Muscle of leg (tissue), 11 donors: ENCODE measurements around the gene CDH23. TPM values are rescaled to one million over a fixed set of nuclear protein-coding genes. Genes with fewer than 3 reads are reported as not detected.
A peak's percentile ranks its signal among the peaks of the same experiment; 100 is the strongest.

Experiments used
- DNase-seq: peaks from one replicate; pipeline ENCODE4 v3.0.0; 2013
- H3K27ac ChIP-seq: one replicate; pipeline ENCODE4 v1.5.1; 2013; ENCODE audit warnings: mild to moderate bottlenecking, low read length, control low read depth
- H3K27me3 ChIP-seq: one replicate; pipeline ENCODE4 v1.6.1; 2013; ENCODE audit warnings: low read length; ENCODE audit not compliant: control insufficient read depth, insufficient read depth
- H3K36me3 ChIP-seq: one replicate; pipeline ENCODE4 v1.6.1; 2013; ENCODE audit warnings: low read length; ENCODE audit not compliant: control insufficient read depth, insufficient read depth
- H3K4me1 ChIP-seq: one replicate; pipeline ENCODE4 v1.6.1; 2013; ENCODE audit warnings: low read length; ENCODE audit not compliant: control insufficient read depth, insufficient read depth
- H3K4me3 ChIP-seq: one replicate; pipeline ENCODE4 v1.5.1; 2013; ENCODE audit warnings: low read length, control low read depth
- H3K9me3 ChIP-seq: replicated peaks from 2 replicates; pipeline ENCODE4 v1.6.1; 2013; ENCODE audit warnings: low read depth, low read length; ENCODE audit not compliant: control insufficient read depth
- WGBS: methylation state at CpG from one replicate; pipeline ENCODE4 v1.1.5; 2013; ENCODE audit warnings: missing lambda C conversion rate; ENCODE audit not compliant: insufficient coverage; 5-methylcytosine and 5-hydroxymethylcytosine counted together
- polyA plus RNA-seq, 8 donors: library from polyadenylated mRNA; unstranded; fragments of 120-200 nt; gene quantifications; one replicate each; pipeline versions ENCODE4 v1.2.1 to v1.2.3, GENCODE V29; 2013; ENCODE audit warnings: inconsistent platforms in 1 of 8, low replicate concordance in 1 of 8; ENCODE audit not compliant: insufficient read length in 8 of 8, insufficient read depth in 1 of 8
- total RNA-seq: library from RNA; stranded (reverse); fragments of 120-200 nt; gene quantifications from one replicate; pipeline ENCODE4 v1.2.4, GENCODE V29; 2013

CDH23 gene
- total and polyA plus RNA-seq, 9 donors: 3.4 to 5.7 (median 4.9) TPM

DNA sequence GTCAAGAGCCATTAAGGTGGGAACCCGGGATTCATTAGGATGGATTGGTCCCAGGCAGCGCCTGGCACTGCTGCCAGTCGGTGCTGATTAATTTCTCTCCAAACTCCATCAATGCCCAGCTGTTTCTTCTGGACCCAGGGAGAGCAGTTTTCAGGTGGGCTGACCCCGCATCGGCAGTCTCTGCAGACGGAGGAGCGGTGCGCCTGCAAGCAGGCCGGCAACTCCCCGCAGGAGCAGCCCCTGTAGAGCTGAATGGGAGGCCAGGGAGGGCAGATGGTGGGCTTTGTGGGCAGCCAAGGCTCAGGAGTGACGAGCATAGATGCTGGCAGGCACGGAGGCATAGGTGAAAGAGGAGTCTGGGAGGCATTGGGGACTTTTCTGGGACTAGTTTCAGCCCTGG is 56.5 kb downstream of the CDH23 start:
- Histone ChIP-seq H3K36me3 (no peaks in the 10 kb centered on the region), H3K27me3 (peaks cover 16% of the 10 kb centered on the region), H3K9me3 (no peaks in the 10 kb centered on the region), H3K4me1 (peaks cover 4% of the 10 kb centered on the region), H3K4me3 (no peak overlapping the region), H3K27ac (no peak overlapping the region)
- no peak for DNase-seq
- 83% methylated on average over 10 of the region's 12 CpGs for WGBS

DNA sequence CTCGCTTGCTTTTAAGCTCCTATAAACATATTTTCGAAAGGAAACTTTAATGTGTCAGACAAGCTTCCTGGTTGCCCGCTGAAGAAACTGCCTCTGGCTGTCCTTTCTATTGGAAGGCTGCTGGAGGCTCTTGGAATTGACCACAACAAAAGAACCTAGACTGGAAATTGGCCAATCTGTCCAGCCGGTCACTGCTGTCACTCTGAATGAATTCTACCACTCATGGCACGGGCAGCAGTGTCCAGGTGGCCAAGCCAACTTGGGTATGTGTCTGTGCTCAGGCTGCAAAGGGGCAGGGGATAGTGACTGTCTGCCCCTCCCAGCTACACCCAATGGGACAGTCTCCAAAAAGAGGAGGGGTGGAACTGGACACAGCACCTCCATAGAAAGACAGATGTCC is 57.6 kb downstream of the CDH23 start:
- Histone ChIP-seq H3K36me3 (no peaks in the 10 kb centered on the region), H3K4me3 (no peak overlapping the region), H3K4me1 (peaks cover 4% of the 10 kb centered on the region), H3K9me3 (no peaks in the 10 kb centered on the region), H3K27me3 (peaks cover 16% of the 10 kb centered on the region), H3K27ac (no peak overlapping the region)
- no peak for DNase-seq
- WGBS: 78% methylated on average over 3 of the region's 5 CpGs

GRCh38 chr10:71455035-71455434 is 58.3 kb downstream of the CDH23 start:
- H3K4me1 ChIP-seq: peaks cover 4% of the 10 kb centered on the region
- H3K4me3 ChIP-seq: no peak overlapping the region
- WGBS: no CpG with 5 or more reads among the region's 2 CpGs

DNA sequence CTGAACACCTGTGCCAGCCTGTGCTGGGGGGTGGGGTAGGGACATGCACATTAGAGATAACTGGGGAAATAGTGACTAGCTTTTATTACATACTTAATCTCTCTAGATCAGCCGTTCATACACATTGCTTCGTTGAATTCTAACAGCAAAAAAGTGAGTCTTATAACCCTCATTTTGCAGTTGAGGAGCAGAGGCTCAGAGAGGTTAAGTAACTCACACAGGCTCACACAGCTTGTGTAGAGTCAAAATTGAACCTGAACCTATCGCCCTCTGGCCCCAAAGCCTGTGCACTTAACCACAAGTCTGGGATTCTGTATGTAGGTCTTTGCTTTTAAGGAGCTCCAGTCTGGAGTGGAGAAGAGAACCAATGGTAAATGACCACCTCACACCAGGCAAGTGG is 59.9 kb downstream of the CDH23 start:
- H3K27me3 ChIP-seq: peaks cover 16% of the 10 kb centered on the region
- DNase-seq: no peak
- peaks cover 2% of the 10 kb centered on the region for H3K4me1 ChIP-seq
- no peaks in the 10 kb centered on the region for H3K9me3 ChIP-seq
- WGBS: no CpG with 5 or more reads among the region's 3 CpGs
- H3K4me3 ChIP-seq: no peak overlapping the region
- no peaks in the 10 kb centered on the region for H3K36me3 ChIP-seq
- H3K27ac ChIP-seq: no peak overlapping the region

More at GRCh38 chr10:71455035-71455434, 58.3 kb downstream of the CDH23 start:
- Histone ChIP-seq H3K27me3 (peaks cover 16% of the 10 kb centered on the region), H3K27ac (no peak overlapping the region), H3K9me3 (no peaks in the 10 kb centered on the region), H3K36me3 (no peaks in the 10 kb centered on the region)
- no peak for DNase-seq

DNA sequence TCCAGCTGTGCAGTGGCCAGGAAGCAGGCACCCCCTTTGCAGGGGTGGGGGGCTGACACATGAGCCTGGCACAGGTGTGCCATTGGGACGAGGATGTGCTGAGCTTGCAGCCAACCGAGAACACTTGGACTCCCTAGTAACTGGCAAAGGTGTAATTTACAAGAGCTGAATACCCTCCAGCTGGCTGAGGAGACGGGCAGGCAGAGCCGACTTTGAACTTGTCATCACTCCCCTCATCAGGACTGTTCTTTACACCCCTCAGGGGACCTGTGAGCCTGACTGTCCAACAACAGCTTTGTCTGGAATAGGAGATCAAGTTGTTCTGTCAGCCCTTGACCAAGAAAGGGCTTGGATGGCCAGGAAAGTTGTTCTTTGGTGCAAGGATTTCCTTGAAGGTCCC is 61.2 kb downstream of the CDH23 start:
- DNase-seq: peak; percentile 21
- no peaks in the 10 kb centered on the region for H3K4me1 ChIP-seq
- WGBS: no CpG with 5 or more reads among the region's 4 CpGs
- no peaks in the 10 kb centered on the region for H3K9me3 ChIP-seq
- no peaks in the 10 kb centered on the region for H3K36me3 ChIP-seq
- peaks cover 16% of the 10 kb centered on the region for H3K27me3 ChIP-seq
- H3K27ac ChIP-seq: no peak overlapping the region
- H3K4me3 ChIP-seq: no peak overlapping the region

DNA sequence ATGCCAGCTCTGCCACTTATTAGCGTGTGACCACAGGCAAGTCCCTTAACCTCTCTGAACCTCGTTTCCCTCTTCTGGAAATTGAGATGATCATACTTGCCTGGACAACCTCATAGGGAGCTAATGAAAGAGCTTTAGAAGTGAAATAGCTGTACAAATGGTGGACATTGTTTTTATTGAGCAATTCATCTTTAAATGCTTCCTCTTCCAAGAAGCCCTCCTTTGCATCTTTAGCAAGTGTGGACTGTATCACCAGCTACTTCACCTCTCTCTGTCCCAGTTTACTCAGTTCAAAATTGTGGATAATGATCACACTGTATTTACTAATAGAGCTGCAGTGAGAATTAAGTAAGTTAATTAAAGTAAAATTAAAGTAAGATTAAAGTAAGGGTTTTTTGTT is 61.7 kb downstream of the CDH23 start:
- Histone ChIP-seq H3K9me3 (no peaks in the 10 kb centered on the region), H3K27me3 (peaks cover 13% of the 10 kb centered on the region), H3K4me3 (no peak overlapping the region), H3K4me1 (no peaks in the 10 kb centered on the region), H3K27ac (no peak overlapping the region), H3K36me3 (no peaks in the 10 kb centered on the region)
- no CpG with 5 or more reads among the region's 2 CpGs for WGBS
- no peak for DNase-seq

GRCh38 chr10:71459513-71459912 is 62.8 kb downstream of the CDH23 start:
- Histone ChIP-seq H3K9me3 (no peaks in the 10 kb centered on the region), H3K27ac (no peak overlapping the region), H3K4me3 (no peak overlapping the region), H3K36me3 (no peaks in the 10 kb centered on the region), H3K4me1 (no peaks in the 10 kb centered on the region), H3K27me3 (peaks cover 13% of the 10 kb centered on the region)
- 57% methylated on average over 3 of the region's 5 CpGs for WGBS
- DNase-seq: no peak

DNA sequence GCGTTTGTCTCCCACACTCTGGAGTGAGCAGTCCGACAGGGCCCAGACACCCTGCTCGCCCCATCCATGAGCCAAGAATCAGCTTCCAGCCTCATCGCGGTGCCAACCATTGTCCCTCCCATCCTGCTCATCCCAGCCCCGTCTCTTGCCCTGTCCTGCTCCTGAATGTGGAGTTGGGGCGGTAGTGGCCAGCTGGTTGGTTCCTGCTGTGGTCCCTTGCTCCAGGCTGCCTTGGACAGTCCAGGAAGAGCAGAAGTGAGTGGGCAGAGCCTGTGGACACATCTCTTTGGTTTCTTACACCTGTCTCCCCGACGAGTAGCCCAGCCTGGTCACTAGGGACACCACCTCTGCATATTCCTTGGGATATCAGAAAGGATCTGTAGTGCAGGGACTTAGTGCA is 63.9 kb downstream of the CDH23 start:
- Histone ChIP-seq H3K27ac (no peak overlapping the region), H3K27me3 (peaks cover 12% of the 10 kb centered on the region), H3K4me3 (no peak overlapping the region), H3K4me1 (no peaks in the 10 kb centered on the region), H3K9me3 (no peaks in the 10 kb centered on the region), H3K36me3 (no peaks in the 10 kb centered on the region)
- DNase-seq: no peak
- 80% methylated on average over 6 of the region's 9 CpGs for WGBS

- DNase-seq: no peak
- Histone ChIP-seq H3K4me1 (no peaks in the 10 kb centered on the region), H3K27me3 (peaks cover 9% of the 10 kb centered on the region), H3K36me3 (no peaks in the 10 kb centered on the region), H3K27ac (no peak overlapping the region), H3K9me3 (no peaks in the 10 kb centered on the region), H3K4me3 (no peak overlapping the region)
- WGBS: 89% methylated on average over 11 of the region's 13 CpGs
Measured at GRCh38 chr10:71461457-71461856, 64.7 kb downstream of the CDH23 start.

GRCh38 chr10:71462062-71462935 is 65.6 kb downstream of the CDH23 start:
- H3K27ac ChIP-seq: no peak overlapping the region
- H3K36me3 ChIP-seq: no peaks in the 10 kb centered on the region
- no peak overlapping the region for H3K4me3 ChIP-seq
- 69% methylated on average over 14 of the region's 19 CpGs for whole genome bisulfite sequencing
- peaks cover 8% of the 10 kb centered on the region for H3K27me3 ChIP-seq
- no peaks in the 10 kb centered on the region for H3K4me1 ChIP-seq
- no peak for DNase-seq
- no peaks in the 10 kb centered on the region for H3K9me3 ChIP-seq
